WTC11 (cell line): ENCODE data around the gene ZNF407. TPM values are rescaled to one million over a fixed set of nuclear protein-coding genes. Genes with fewer than 3 reads are reported as not detected.

ENCODE experiments used
- ATAC-seq: fragments of 200-7000 bp; cut with Tn5 transposase; 2 replicates; pipeline ENCODE4 v1.10.0; 2021; ENCODE audit warnings: mild to moderate bottlenecking, moderate library complexity
- CTCF ChIA-PET: fragments of 300-600 bp; sonication (Branson Sonifier 250); formaldehyde crosslinking; loops from one replicate; lab custom pipeline; 2021; ENCODE audit warnings: antibody characterized with exemption; lab: Charles Lee
- POLR2A ChIA-PET: fragments of 350-600 bp; sonication (Branson Sonifier 250); formaldehyde crosslinking; loops from one replicate; lab custom pipeline; 2021; ENCODE audit warnings: antibody characterized with exemption; lab: Charles Lee
- DNase-seq: peaks from one replicate; pipeline ENCODE4 v3.0.0; 2021; ENCODE audit warnings: low spot score
- H3K27ac Mint-ChIP-seq: 2 replicates; pipeline ENCODE4 v1.8.0; 2021; ENCODE audit warnings: mixed read lengths
- H3K27me3 Mint-ChIP-seq: 2 replicates; pipeline ENCODE4 v1.8.0; 2021; ENCODE audit warnings: low read depth, mild to moderate bottlenecking, moderate library complexity, mixed read lengths
- H3K36me3 Mint-ChIP-seq: 2 replicates; pipeline ENCODE4 v1.8.0; 2021; ENCODE audit warnings: mixed read lengths
- H3K4me1 Mint-ChIP-seq: 2 replicates; pipeline ENCODE4 v1.8.0; 2022; ENCODE audit warnings: mixed read lengths
- H3K4me3 Mint-ChIP-seq: 2 replicates; pipeline ENCODE4 v1.8.0; 2021; ENCODE audit warnings: mild to moderate bottlenecking, moderate library complexity, mixed read lengths
- H3K9me3 Mint-ChIP-seq: 2 replicates; pipeline ENCODE4 v1.8.0; 2021; ENCODE audit warnings: mixed read lengths
- ATF1 ChIP-seq: sonication (generic); formaldehyde crosslinking; IDR thresholded peaks from 2 replicates; pipeline ENCODE4 v1.8.1; 2023; ENCODE audit warnings: mild to moderate bottlenecking, moderate library complexity, missing genetic modification reagents
- CREB1 ChIP-seq: sonication (generic); formaldehyde crosslinking; IDR thresholded peaks from 2 replicates; pipeline ENCODE4 v1.8.0; 2023; ENCODE audit warnings: mild to moderate bottlenecking, missing genetic modification reagents
- FOXP1 ChIP-seq: sonication (generic); formaldehyde crosslinking; IDR thresholded peaks from 2 replicates; pipeline ENCODE4 v1.8.0; 2022; ENCODE audit warnings: missing genetic modification reagents, mild to moderate bottlenecking, moderate library complexity, borderline replicate concordance
- GABPB1 ChIP-seq: sonication (generic); formaldehyde crosslinking; IDR thresholded peaks from 2 replicates; pipeline ENCODE4 v1.8.1; 2023; ENCODE audit warnings: mild to moderate bottlenecking, missing genetic modification reagents
- HMGA2 ChIP-seq: fragments of 250-450 bp; sonication (Bioruptor Pico); IDR thresholded peaks from 2 replicates; pipeline ENCODE4 v1.4.0; 2021; ENCODE audit warnings: mild to moderate bottlenecking, moderate library complexity
- MYBL2 ChIP-seq: sonication (generic); formaldehyde crosslinking; IDR thresholded peaks from 2 replicates; pipeline ENCODE4 v1.8.1; 2023; ENCODE audit warnings: mild to moderate bottlenecking, moderate library complexity, missing genetic modification reagents
- NFATC4 ChIP-seq: fragments of 250-450 bp; sonication (Bioruptor Pico); IDR thresholded peaks from 2 replicates; pipeline ENCODE4 v1.9.0; 2021; ENCODE audit warnings: mild to moderate bottlenecking
- NR1H2 ChIP-seq: sonication (generic); formaldehyde crosslinking; IDR thresholded peaks from 2 replicates; pipeline ENCODE4 v1.9.0; 2021; ENCODE audit warnings: mild to moderate bottlenecking, moderate library complexity, missing genetic modification reagents
- NR2C2 ChIP-seq: sonication (generic); formaldehyde crosslinking; IDR thresholded peaks from 2 replicates; pipeline ENCODE4 v1.8.0; 2022; ENCODE audit warnings: mild to moderate bottlenecking, missing genetic modification reagents
- NR3C1 ChIP-seq: sonication (generic); formaldehyde crosslinking; conservative IDR thresholded peaks from 2 replicates; pipeline ENCODE4 v1.8.1; 2023; ENCODE audit warnings: low read depth, mild to moderate bottlenecking, missing genetic modification reagents
- PRRX2 ChIP-seq: fragments of 250-450 bp; sonication (Bioruptor Pico); IDR thresholded peaks from 2 replicates; pipeline ENCODE4 v1.8.0; 2021; ENCODE audit warnings: mild to moderate bottlenecking
- SP1 ChIP-seq: sonication (generic); formaldehyde crosslinking; conservative IDR thresholded peaks from 2 replicates; pipeline ENCODE4 v1.8.1; 2022; ENCODE audit warnings: missing genetic modification reagents
- ZNF138 ChIP-seq: sonication (generic); formaldehyde crosslinking; conservative IDR thresholded peaks from 2 replicates; pipeline ENCODE4 v1.8.1; 2022; ENCODE audit warnings: mild to moderate bottlenecking, moderate library complexity, missing genetic modification reagents
- ZNF263 ChIP-seq: sonication (generic); formaldehyde crosslinking; IDR thresholded peaks from 2 replicates; pipeline ENCODE4 v1.8.1; 2022; ENCODE audit warnings: low read depth, mild to moderate bottlenecking, moderate library complexity, missing genetic modification reagents
- ZNF396 ChIP-seq: fragments of 250-450 bp; sonication (Bioruptor Pico); IDR thresholded peaks from 2 replicates; pipeline ENCODE4 v1.8.0; 2021; ENCODE audit warnings: mild to moderate bottlenecking, moderate library complexity, borderline replicate concordance
- ZNF416 ChIP-seq: fragments of 250-450 bp; sonication (Bioruptor Pico); IDR thresholded peaks from 2 replicates; pipeline ENCODE4 v1.9.0; 2021; ENCODE audit warnings: mild to moderate bottlenecking, inconsistent platforms
- total RNA-seq: library from RNA; stranded (reverse); gene quantifications from 3 replicates; pipeline ENCODE4 v1.2.3, GENCODE V29; 2021
- TF ChIP-seq, protein P1 (sequence below): sonication (generic); formaldehyde crosslinking; IDR thresholded peaks from 2 replicates; pipeline ENCODE4 v1.8.0; 2023; ENCODE audit warnings: mild to moderate bottlenecking, missing genetic modification reagents
- TF ChIP-seq, protein P2 (sequence below): sonication (generic); formaldehyde crosslinking; IDR thresholded peaks from 2 replicates; pipeline ENCODE4 v1.8.0; 2022; ENCODE audit warnings: mild to moderate bottlenecking, missing genetic modification reagents
- TF ChIP-seq, protein P3 (sequence below): sonication (generic); formaldehyde crosslinking; IDR thresholded peaks from 2 replicates; pipeline ENCODE4 v1.8.1; 2023; ENCODE audit warnings: mild to moderate bottlenecking, moderate library complexity, missing genetic modification reagents
- TF ChIP-seq, protein P4 (sequence below): sonication (generic); formaldehyde crosslinking; IDR thresholded peaks from 2 replicates; pipeline ENCODE4 v1.8.1; 2023; ENCODE audit warnings: mild to moderate bottlenecking, missing genetic modification reagents, moderate library complexity
- TF ChIP-seq, protein P5 (sequence below): sonication (generic); formaldehyde crosslinking; IDR thresholded peaks from 2 replicates; pipeline ENCODE4 v1.8.1; 2022; ENCODE audit warnings: mild to moderate bottlenecking, moderate library complexity, missing genetic modification reagents
- TF ChIP-seq, protein P6 (sequence below): sonication (generic); formaldehyde crosslinking; IDR thresholded peaks from 2 replicates; pipeline ENCODE4 v1.8.0; 2022; ENCODE audit warnings: mild to moderate bottlenecking, missing genetic modification reagents
- TF ChIP-seq, protein P7 (sequence below): sonication (generic); formaldehyde crosslinking; IDR thresholded peaks from 2 replicates; pipeline ENCODE4 v1.8.1; 2022; ENCODE audit warnings: low read depth, missing genetic modification reagents, borderline replicate concordance
- TF ChIP-seq, protein P8 (sequence below): sonication (generic); formaldehyde crosslinking; IDR thresholded peaks from 2 replicates; pipeline ENCODE4 v1.8.1; 2023; ENCODE audit warnings: mild to moderate bottlenecking, missing genetic modification reagents

ZNF407 gene
- total RNA-seq, 1 experiment from 2014 or later: 6.5 TPM

DNA sequence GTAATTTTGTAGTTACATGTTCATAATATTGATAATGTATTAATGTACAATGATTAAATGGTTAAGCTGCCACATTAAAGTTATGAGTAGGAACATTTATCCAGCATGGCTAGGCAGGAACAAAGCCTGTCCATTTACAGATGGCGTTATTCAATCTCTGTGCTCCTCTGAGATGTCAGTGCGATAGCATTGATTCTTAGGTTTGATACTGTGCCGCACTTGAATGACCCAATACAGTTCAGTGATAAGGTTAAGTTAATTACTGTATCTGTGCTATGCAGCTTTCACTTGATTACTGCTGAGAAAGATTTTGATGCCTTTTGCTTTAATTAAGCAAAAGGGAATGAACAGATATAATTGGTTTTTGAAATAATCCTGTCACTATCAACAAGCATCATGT, 111.8 kb downstream of the ZNF407 start:
- ATAC-seq: no peak
- no peak for DNase-seq
- H3K9me3 Mint-ChIP-seq: no peaks in the 10 kb centered on the region
- no peak overlapping the region for H3K27ac Mint-ChIP-seq
- ChIA-PET CTCF (interaction anchor here (1.8 kb wide), 1 partner anchor 110 kb away, joined by 4 read pairs; no protein-coding TSS in a partner anchor), POLR2A (no interaction called here)
- no peaks in the 10 kb centered on the region for H3K36me3 Mint-ChIP-seq
- H3K4me3 Mint-ChIP-seq: no peak overlapping the region
- no peak for TF ChIP-seq NR3C1 (CRISPR knock-in tag)
- TF ChIP-seq MYBL2 (CRISPR knock-in tag): no peak
- TF ChIP-seq, protein P1, sequence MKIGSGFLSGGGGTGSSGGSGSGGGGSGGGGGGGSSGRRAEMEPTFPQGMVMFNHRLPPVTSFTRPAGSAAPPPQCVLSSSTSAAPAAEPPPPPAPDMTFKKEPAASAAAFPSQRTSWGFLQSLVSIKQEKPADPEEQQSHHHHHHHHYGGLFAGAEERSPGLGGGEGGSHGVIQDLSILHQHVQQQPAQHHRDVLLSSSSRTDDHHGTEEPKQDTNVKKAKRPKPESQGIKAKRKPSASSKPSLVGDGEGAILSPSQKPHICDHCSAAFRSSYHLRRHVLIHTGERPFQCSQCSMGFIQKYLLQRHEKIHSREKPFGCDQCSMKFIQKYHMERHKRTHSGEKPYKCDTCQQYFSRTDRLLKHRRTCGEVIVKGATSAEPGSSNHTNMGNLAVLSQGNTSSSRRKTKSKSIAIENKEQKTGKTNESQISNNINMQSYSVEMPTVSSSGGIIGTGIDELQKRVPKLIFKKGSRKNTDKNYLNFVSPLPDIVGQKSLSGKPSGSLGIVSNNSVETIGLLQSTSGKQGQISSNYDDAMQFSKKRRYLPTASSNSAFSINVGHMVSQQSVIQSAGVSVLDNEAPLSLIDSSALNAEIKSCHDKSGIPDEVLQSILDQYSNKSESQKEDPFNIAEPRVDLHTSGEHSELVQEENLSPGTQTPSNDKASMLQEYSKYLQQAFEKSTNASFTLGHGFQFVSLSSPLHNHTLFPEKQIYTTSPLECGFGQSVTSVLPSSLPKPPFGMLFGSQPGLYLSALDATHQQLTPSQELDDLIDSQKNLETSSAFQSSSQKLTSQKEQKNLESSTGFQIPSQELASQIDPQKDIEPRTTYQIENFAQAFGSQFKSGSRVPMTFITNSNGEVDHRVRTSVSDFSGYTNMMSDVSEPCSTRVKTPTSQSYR (CRISPR knock-in tag): no peak
- TF ChIP-seq PRRX2 (CRISPR knock-in tag): no peak
- no peak for TF ChIP-seq HMGA2
- TF ChIP-seq, protein P2, sequence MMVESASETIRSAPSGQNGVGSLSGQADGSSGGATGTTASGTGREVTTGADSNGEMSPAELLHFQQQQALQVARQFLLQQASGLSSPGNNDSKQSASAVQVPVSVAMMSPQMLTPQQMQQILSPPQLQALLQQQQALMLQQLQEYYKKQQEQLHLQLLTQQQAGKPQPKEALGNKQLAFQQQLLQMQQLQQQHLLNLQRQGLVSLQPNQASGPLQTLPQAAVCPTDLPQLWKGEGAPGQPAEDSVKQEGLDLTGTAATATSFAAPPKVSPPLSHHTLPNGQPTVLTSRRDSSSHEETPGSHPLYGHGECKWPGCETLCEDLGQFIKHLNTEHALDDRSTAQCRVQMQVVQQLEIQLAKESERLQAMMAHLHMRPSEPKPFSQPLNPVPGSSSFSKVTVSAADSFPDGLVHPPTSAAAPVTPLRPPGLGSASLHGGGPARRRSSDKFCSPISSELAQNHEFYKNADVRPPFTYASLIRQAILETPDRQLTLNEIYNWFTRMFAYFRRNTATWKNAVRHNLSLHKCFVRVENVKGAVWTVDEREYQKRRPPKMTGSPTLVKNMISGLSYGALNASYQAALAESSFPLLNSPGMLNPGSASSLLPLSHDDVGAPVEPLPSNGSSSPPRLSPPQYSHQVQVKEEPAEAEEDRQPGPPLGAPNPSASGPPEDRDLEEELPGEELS: no peak
- TF ChIP-seq, protein P3, sequence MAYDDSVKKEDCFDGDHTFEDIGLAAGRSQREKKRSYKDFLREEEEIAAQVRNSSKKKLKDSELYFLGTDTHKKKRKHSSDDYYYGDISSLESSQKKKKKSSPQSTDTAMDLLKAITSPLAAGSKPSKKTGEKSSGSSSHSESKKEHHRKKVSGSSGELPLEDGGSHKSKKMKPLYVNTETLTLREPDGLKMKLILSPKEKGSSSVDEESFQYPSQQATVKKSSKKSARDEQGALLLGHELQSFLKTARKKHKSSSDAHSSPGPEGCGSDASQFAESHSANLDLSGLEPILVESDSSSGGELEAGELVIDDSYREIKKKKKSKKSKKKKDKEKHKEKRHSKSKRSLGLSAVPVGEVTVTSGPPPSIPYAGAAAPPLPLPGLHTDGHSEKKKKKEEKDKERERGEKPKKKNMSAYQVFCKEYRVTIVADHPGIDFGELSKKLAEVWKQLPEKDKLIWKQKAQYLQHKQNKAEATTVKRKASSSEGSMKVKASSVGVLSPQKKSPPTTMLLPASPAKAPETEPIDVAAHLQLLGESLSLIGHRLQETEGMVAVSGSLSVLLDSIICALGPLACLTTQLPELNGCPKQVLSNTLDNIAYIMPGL (CRISPR knock-in tag): no peak
- TF ChIP-seq GABPB1: no peak
- TF ChIP-seq NR2C2 (CRISPR knock-in tag): no peak
- TF ChIP-seq, protein P4, sequence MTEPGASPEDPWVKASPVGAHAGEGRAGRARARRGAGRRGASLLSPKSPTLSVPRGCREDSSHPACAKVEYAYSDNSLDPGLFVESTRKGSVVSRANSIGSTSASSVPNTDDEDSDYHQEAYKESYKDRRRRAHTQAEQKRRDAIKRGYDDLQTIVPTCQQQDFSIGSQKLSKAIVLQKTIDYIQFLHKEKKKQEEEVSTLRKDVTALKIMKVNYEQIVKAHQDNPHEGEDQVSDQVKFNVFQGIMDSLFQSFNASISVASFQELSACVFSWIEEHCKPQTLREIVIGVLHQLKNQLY (CRISPR knock-in tag): no peak
- no peak for TF ChIP-seq ZNF263 (CRISPR knock-in tag)
- no peak for TF ChIP-seq ATF1 (CRISPR knock-in tag)
- TF ChIP-seq NFATC4 (CRISPR knock-in tag): no peak
- no peaks in the 10 kb centered on the region for H3K27me3 Mint-ChIP-seq
- peaks cover 25% of the 10 kb centered on the region for H3K4me1 Mint-ChIP-seq

DNA sequence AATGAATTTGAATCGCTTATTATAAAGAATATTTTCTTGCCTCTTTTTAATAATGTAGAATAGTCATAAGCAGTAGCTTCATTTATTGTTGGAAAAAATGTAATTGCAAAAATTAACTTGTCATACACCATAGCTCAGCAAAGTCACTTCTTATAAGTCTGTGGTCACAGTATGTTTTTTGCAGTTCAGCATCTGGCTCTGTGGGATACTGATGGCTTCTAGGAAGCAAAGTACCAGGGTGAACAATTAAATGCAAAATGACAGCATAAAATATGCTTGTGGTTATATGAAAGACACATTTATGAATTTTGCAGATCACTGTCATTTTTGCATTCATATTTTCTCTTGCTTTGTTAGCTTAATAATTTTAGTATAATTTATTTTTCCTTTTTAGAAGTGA, 116.5 kb downstream of the ZNF407 start:
- CTCF ChIA-PET: no interaction called here
- no peaks in the 10 kb centered on the region for H3K27me3 Mint-ChIP-seq
- DNase-seq: no peak
- H3K27ac Mint-ChIP-seq: no peak overlapping the region
- H3K4me1 Mint-ChIP-seq: peaks cover 25% of the 10 kb centered on the region
- no peak for ATAC-seq
- H3K4me3 Mint-ChIP-seq: no peak overlapping the region
- H3K9me3 Mint-ChIP-seq: no peaks in the 10 kb centered on the region
- POLR2A ChIA-PET: no interaction called here
- no peaks in the 10 kb centered on the region for H3K36me3 Mint-ChIP-seq
- TF ChIP-seq ZNF138 (no peak), MYBL2 (CRISPR knock-in tag) (no peak), SP1 (CRISPR knock-in tag) (no peak), HMGA2 (no peak), PRRX2 (CRISPR knock-in tag) (no peak), NR1H2 (CRISPR knock-in tag) (no peak), FOXP1 (no peak), ZNF416 (CRISPR knock-in tag) (no peak), CREB1 (CRISPR knock-in tag) (no peak), ZNF396 (CRISPR knock-in tag) (no peak), NFATC4 (CRISPR knock-in tag) (no peak)
- TF ChIP-seq, protein P5, sequence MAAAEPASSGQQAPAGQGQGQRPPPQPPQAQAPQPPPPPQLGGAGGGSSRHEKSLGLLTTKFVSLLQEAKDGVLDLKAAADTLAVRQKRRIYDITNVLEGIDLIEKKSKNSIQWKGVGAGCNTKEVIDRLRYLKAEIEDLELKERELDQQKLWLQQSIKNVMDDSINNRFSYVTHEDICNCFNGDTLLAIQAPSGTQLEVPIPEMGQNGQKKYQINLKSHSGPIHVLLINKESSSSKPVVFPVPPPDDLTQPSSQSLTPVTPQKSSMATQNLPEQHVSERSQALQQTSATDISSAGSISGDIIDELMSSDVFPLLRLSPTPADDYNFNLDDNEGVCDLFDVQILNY (CRISPR knock-in tag): no peak
- TF ChIP-seq, protein P6, sequence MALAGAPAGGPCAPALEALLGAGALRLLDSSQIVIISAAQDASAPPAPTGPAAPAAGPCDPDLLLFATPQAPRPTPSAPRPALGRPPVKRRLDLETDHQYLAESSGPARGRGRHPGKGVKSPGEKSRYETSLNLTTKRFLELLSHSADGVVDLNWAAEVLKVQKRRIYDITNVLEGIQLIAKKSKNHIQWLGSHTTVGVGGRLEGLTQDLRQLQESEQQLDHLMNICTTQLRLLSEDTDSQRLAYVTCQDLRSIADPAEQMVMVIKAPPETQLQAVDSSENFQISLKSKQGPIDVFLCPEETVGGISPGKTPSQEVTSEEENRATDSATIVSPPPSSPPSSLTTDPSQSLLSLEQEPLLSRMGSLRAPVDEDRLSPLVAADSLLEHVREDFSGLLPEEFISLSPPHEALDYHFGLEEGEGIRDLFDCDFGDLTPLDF (CRISPR knock-in tag): no peak
- TF ChIP-seq, protein P7, sequence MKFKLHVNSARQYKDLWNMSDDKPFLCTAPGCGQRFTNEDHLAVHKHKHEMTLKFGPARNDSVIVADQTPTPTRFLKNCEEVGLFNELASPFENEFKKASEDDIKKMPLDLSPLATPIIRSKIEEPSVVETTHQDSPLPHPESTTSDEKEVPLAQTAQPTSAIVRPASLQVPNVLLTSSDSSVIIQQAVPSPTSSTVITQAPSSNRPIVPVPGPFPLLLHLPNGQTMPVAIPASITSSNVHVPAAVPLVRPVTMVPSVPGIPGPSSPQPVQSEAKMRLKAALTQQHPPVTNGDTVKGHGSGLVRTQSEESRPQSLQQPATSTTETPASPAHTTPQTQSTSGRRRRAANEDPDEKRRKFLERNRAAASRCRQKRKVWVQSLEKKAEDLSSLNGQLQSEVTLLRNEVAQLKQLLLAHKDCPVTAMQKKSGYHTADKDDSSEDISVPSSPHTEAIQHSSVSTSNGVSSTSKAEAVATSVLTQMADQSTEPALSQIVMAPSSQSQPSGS: no peak
- TF ChIP-seq, protein P8, sequence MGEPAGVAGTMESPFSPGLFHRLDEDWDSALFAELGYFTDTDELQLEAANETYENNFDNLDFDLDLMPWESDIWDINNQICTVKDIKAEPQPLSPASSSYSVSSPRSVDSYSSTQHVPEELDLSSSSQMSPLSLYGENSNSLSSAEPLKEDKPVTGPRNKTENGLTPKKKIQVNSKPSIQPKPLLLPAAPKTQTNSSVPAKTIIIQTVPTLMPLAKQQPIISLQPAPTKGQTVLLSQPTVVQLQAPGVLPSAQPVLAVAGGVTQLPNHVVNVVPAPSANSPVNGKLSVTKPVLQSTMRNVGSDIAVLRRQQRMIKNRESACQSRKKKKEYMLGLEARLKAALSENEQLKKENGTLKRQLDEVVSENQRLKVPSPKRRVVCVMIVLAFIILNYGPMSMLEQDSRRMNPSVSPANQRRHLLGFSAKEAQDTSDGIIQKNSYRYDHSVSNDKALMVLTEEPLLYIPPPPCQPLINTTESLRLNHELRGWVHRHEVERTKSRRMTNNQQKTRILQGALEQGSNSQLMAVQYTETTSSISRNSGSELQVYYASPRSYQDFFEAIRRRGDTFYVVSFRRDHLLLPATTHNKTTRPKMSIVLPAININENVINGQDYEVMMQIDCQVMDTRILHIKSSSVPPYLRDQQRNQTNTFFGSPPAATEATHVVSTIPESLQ: no peak
